Gastrocnemius medialis (tissue), 4 donors: Measurements from ENCODE around the gene PPIE. TPM values are rescaled to one million over a fixed set of nuclear protein-coding genes. Genes with fewer than 3 reads are reported as not detected.
"Not testable (repeated sequence)": the region's sequence is repeated elsewhere in the genome, so short reads cannot be mapped to it uniquely, and the experiment has no call there.

Source experiments
- ATAC-seq, 2 donors: fragments of 150-250 bp; one replicate each; pipeline ENCODE4 v1.9.1; 2016
- DNase-seq, 2 donors: peaks; one replicate each; pipeline ENCODE4 v3.0.0-alpha.2; 2019
- H3K27ac ChIP-seq, 4 donors: fragments of 200-600 bp; sonication (generic); 1 replicate in 1 of 4; 2 replicates in 3 of 4; pipeline ENCODE4 v1.5.1; 2016 to 2018; ENCODE audit warnings: mild to moderate bottlenecking in 2 of 4, moderate library complexity in 1 of 4
- H3K27me3 ChIP-seq, 3 donors: fragments of 200-600 bp; sonication (generic) in 2 of 3; 1 replicate in 1 of 3; 2 replicates in 2 of 3; pipeline versions ENCODE4 v1.5.1 to v1.6.0; 2016 to 2019; ENCODE audit warnings: mild to moderate bottlenecking in 1 of 3, moderate library complexity in 1 of 3
- H3K36me3 ChIP-seq, 2 donors: fragments of 200-600 bp; sonication (generic) in 1 of 2; one replicate each; pipeline ENCODE4 v1.5.1; 2017 to 2018
- H3K4me1 ChIP-seq, 2 donors: fragments of 200-600 bp; sonication (generic) in 1 of 2; one replicate each; pipeline ENCODE4 v1.5.1; 2016 to 2017; ENCODE audit warnings: mild to moderate bottlenecking in 2 of 2
- H3K4me3 ChIP-seq, 4 donors: fragments of 200-600 bp; sonication (generic) in 3 of 4; 1 replicate in 1 of 4; 2 replicates in 3 of 4; pipeline ENCODE4 v1.5.1; 2016 to 2019; ENCODE audit warnings: mild to moderate bottlenecking in 2 of 4
- H3K9me3 ChIP-seq, 3 donors: fragments of 200-600 bp; sonication (generic) in 2 of 3; 1 replicate in 1 of 3; 2 replicates in 2 of 3; pipeline ENCODE4 v1.5.1; 2016 to 2019
- CTCF ChIP-seq, 5 experiments: fragments of 450-650 bp in 3 of 5; fragments of 200-600 bp in 2 of 5; sonication (generic) in 2 of 5; IDR thresholded peaks in 4 of 5; conservative IDR thresholded peaks in 1 of 5; 1 replicate in 4 of 5; 2 replicates in 1 of 5; pipeline ENCODE4 v1.5.1; 2016 to 2019; ENCODE audit warnings: antibody characterized with exemption in 5 of 5, mild to moderate bottlenecking in 3 of 5, moderate library complexity in 3 of 5
- POLR2A ChIP-seq, 2 donors: fragments of 450-650 bp; IDR thresholded peaks; one replicate each; pipeline ENCODE4 v1.6.1; 2017; ENCODE audit warnings: antibody characterized with exemption in 2 of 2, mild to moderate bottlenecking in 2 of 2, moderate library complexity in 2 of 2
- in situ Hi-C, 4 donors: fragments of 200-750 bp; cut with MboI; loops; one replicate each; pipeline versions ENCODE4 v1.15.0 to v1.8.0; 2017; ENCODE audit warnings: low sequenced_read_pairs in 4 of 4
- intact Hi-C: fragments of 100-400 bp; cut with DNase I; formaldehyde crosslinking; loops from one replicate; pipeline ENCODE4 v1.15.1; 2023; ENCODE audit warnings: low total_unique reads
- total RNA-seq, 4 donors: library from RNA; depleted of rRNA; stranded (reverse); fragments of >200 nt; gene quantifications; one replicate each; pipeline versions ENCODE4 v1.1.0 to v1.2.3, GENCODE V29; 2016

PPIE gene
- total RNA-seq, 4 donors from 2014 or later, result 22.9 to 30.1 (median 27.2) TPM

GRCh38 chr1:39761016-39761415, 22.3 kb downstream of the PPIE start:
- H3K4me1 ChIP-seq, result no peaks in the 10 kb centered on the region
- H3K27ac ChIP-seq, result no peak overlapping the region
- intact Hi-C loops (no loop called here), in situ Hi-C loops (no loop called here)
- H3K36me3 ChIP-seq, result peaks cover 0 to 23% of the 10 kb centered on the region in 2 donors
- ATAC-seq (no peak), DNase-seq (no peak)
- TF ChIP-seq CTCF (IDR thresholded peaks at IDR 0.05 in 4 of 5, conservative IDR thresholded peaks at IDR 0.05 in 1 of 5), result no peak
- no peak for TF ChIP-seq POLR2A (IDR thresholded peaks at IDR 0.05)
- no peak overlapping the region for H3K4me3 ChIP-seq
- no peaks in the 10 kb centered on the region for H3K27me3 ChIP-seq
- no peaks in the 10 kb centered on the region for H3K9me3 ChIP-seq

- H3K27me3 ChIP-seq, result no peaks in the 10 kb centered on the region
- H3K9me3 ChIP-seq, result no peaks in the 10 kb centered on the region
- in situ Hi-C loops, result no loop called here
- intact Hi-C loops, result no loop called here
- ATAC-seq, result no peak
- no peaks in the 10 kb centered on the region for H3K4me1 ChIP-seq
- H3K4me3 ChIP-seq, result no peak overlapping the region
- H3K27ac ChIP-seq, result no peak overlapping the region
- no peak for TF ChIP-seq POLR2A (IDR thresholded peaks at IDR 0.05)
- no peak for TF ChIP-seq CTCF (IDR thresholded peaks at IDR 0.05 in 4 of 5, conservative IDR thresholded peaks at IDR 0.05 in 1 of 5)
- peaks cover 0 to 16% of the 10 kb centered on the region in 2 donors for H3K36me3 ChIP-seq
- DNase-seq, result no peak
Measured at GRCh38 chr1:39761557-39762260, 23.0 kb downstream of the PPIE start.

GRCh38 chr1:39762550-39763540, 24.2 kb downstream of the PPIE start:
- Histone ChIP-seq H3K27ac (no peak overlapping the region), H3K36me3 (peaks cover 0 to 9% of the 10 kb centered on the region in 2 donors), H3K9me3 (no peaks in the 10 kb centered on the region), H3K4me1 (no peaks in the 10 kb centered on the region), H3K27me3 (no peaks in the 10 kb centered on the region), H3K4me3 (no peak overlapping the region)
- ATAC-seq (no peak), DNase-seq (no peak)
- intact Hi-C loops, result no loop called here
- in situ Hi-C loops, result no loop called here
- no peak for TF ChIP-seq POLR2A (IDR thresholded peaks at IDR 0.05)
- TF ChIP-seq CTCF (IDR thresholded peaks at IDR 0.05 in 4 of 5, conservative IDR thresholded peaks at IDR 0.05 in 1 of 5), result no peak

- H3K9me3 ChIP-seq, H3K27me3 ChIP-seq, DNase-seq, H3K36me3 ChIP-seq, H3K4me1 ChIP-seq, in situ Hi-C loops, intact Hi-C loops, ATAC-seq, H3K27ac ChIP-seq, H3K4me3 ChIP-seq: not testable (repeated sequence)
Measured at GRCh38 chr1:39763619-39764374, 25.1 kb downstream of the PPIE start.

GRCh38 chr1:39764512-39764911, 25.8 kb downstream of the PPIE start:
- H3K4me1 ChIP-seq, H3K9me3 ChIP-seq, H3K27ac ChIP-seq, H3K36me3 ChIP-seq, DNase-seq, in situ Hi-C loops, ATAC-seq, intact Hi-C loops, H3K4me3 ChIP-seq, H3K27me3 ChIP-seq: not testable (repeated sequence)

- ATAC-seq, DNase-seq, H3K27ac ChIP-seq, H3K4me1 ChIP-seq, H3K4me3 ChIP-seq, H3K27me3 ChIP-seq, in situ Hi-C loops, H3K36me3 ChIP-seq, intact Hi-C loops, H3K9me3 ChIP-seq: not testable (repeated sequence)
Measured at GRCh38 chr1:39766466-39766865, 27.8 kb downstream of the PPIE start.

GRCh38 chr1:39769502-39769901, 30.8 kb downstream of the PPIE start:
- H3K4me1 ChIP-seq, intact Hi-C loops, in situ Hi-C loops, H3K4me3 ChIP-seq, ATAC-seq, H3K9me3 ChIP-seq, H3K27me3 ChIP-seq, DNase-seq, H3K36me3 ChIP-seq, H3K27ac ChIP-seq: not testable (repeated sequence)
